ENCODE measurements around the gene CATSPERB. TPM values are rescaled to one million over a fixed set of nuclear protein-coding genes. Genes with fewer than 3 reads are reported as not detected.
"Not testable (repeated sequence)": the region's sequence is repeated elsewhere in the genome, so short reads cannot be mapped to it uniquely, and the experiment has no call there.

Gene CATSPERB
- total RNA-seq, 1 donor from 2014 or later: 3.0 TPM

- H3K4me3 ChIP-seq: no peak overlapping the region
- intact Hi-C loops (cut with DNase I): no loop called here
- no peak for DNase-seq
- no peak overlapping the region for H3K27ac ChIP-seq
- H3K27me3 ChIP-seq: no peaks in the 10 kb centered on the region
- no peak for TF ChIP-seq CTCF (IDR thresholded peaks at IDR 0.05)
- ATAC-seq: no peak
- H3K9me3 ChIP-seq: no peaks in the 10 kb centered on the region
- H3K4me1 ChIP-seq: no peaks in the 10 kb centered on the region
- H3K36me3 ChIP-seq: no peaks in the 10 kb centered on the region
Measured at GRCh38 chr14:91743305-91743653, 11.4 kb upstream of the CATSPERB start.

GRCh38 chr14:91742621-91743304 lies 10.9 kb upstream of the CATSPERB start:
- Histone ChIP-seq H3K4me3 (no peak overlapping the region), H3K36me3 (no peaks in the 10 kb centered on the region), H3K4me1 (no peaks in the 10 kb centered on the region), H3K27me3 (no peaks in the 10 kb centered on the region), H3K9me3 (no peaks in the 10 kb centered on the region), H3K27ac (no peak overlapping the region)
- TF ChIP-seq CTCF (IDR thresholded peaks at IDR 0.05): no peak
- DNase-seq (no peak), ATAC-seq (no peak)
- intact Hi-C loops (cut with DNase I): no loop called here

- intact Hi-C loops (cut with DNase I); H3K4me3 ChIP-seq; H3K27me3 ChIP-seq; H3K9me3 ChIP-seq; ATAC-seq; DNase-seq; H3K4me1 ChIP-seq; H3K27ac ChIP-seq; H3K36me3 ChIP-seq: not testable (repeated sequence)
Measured at GRCh38 chr14:91739867-91740266, 8.0 kb upstream of the CATSPERB start.

GRCh38 chr14:91737619-91738018 lies 5.7 kb upstream of the CATSPERB start:
- no peak overlapping the region for H3K4me3 ChIP-seq
- no peak for TF ChIP-seq CTCF (IDR thresholded peaks at IDR 0.05)
- no peaks in the 10 kb centered on the region for H3K9me3 ChIP-seq
- no peaks in the 10 kb centered on the region for H3K27me3 ChIP-seq
- intact Hi-C loops (cut with DNase I): no loop called here
- DNase-seq (no peak), ATAC-seq (no peak)
- no peaks in the 10 kb centered on the region for H3K4me1 ChIP-seq
- no peaks in the 10 kb centered on the region for H3K36me3 ChIP-seq
- no peak overlapping the region for H3K27ac ChIP-seq

GRCh38 chr14:91732859-91733477 lies 1.1 kb upstream of the CATSPERB start:
- Histone ChIP-seq H3K27ac (no peak overlapping the region), H3K4me3 (no peak overlapping the region), H3K9me3 (no peaks in the 10 kb centered on the region), H3K36me3 (no peaks in the 10 kb centered on the region), H3K4me1 (no peaks in the 10 kb centered on the region), H3K27me3 (no peaks in the 10 kb centered on the region)
- DNase-seq (no peak), ATAC-seq (no peak)
- intact Hi-C loops (cut with DNase I): no loop called here
- no peak for TF ChIP-seq CTCF (IDR thresholded peaks at IDR 0.05)

GRCh38 chr14:91732439-91732838 lies 553 bp upstream of the CATSPERB start:
- ATAC-seq: no peak
- intact Hi-C loops (cut with DNase I): no loop called here
- Histone ChIP-seq H3K27ac (no peak overlapping the region), H3K4me3 (no peak overlapping the region), H3K36me3 (no peaks in the 10 kb centered on the region), H3K4me1 (no peaks in the 10 kb centered on the region), H3K9me3 (no peaks in the 10 kb centered on the region), H3K27me3 (no peaks in the 10 kb centered on the region)
- DNase-seq: no peak
- TF ChIP-seq CTCF (IDR thresholded peaks at IDR 0.05): no peak

Data from upper lobe of right lung (tissue), 1 donor.